HG03159 (cell line): Measurements from ENCODE around the gene PRKG1.
"Not testable (repeated sequence)": the region's sequence is repeated elsewhere in the genome, so short reads cannot be mapped to it uniquely, and the experiment has no call there.

Experiments used
- ATAC-seq: cut with Tn5 transposase; IDR thresholded peaks from one replicate; pipeline ENCODE4 v1.9.1; 2021; ENCODE audit warnings: mild to moderate bottlenecking, moderate library complexity; ENCODE audit not compliant: unreplicated experiment

PRKG1 gene

GRCh38 chr10:51257511-51258248 lies 183.4 kb downstream of the PRKG1 start:
- no peak for ATAC-seq

DNA sequence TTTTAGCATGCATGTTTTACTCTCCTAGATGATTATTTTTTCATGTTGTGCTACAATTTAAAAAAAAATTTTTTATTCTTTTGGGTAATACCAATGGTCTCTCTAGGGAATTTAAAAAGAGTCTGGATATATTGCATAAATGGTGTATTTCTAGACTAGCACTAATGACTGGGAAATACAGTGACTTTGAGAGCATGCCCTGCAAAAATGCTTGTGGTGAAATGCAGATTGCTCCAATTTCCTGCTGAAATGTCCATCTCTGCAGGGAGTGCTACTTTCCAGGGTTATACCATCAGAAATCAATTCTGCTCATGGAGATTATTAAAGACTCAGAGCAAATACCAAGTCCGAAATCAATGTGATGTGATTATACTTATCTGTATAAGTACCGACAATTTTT lies 186.1 kb downstream of the PRKG1 start:
- no peak for ATAC-seq

DNA sequence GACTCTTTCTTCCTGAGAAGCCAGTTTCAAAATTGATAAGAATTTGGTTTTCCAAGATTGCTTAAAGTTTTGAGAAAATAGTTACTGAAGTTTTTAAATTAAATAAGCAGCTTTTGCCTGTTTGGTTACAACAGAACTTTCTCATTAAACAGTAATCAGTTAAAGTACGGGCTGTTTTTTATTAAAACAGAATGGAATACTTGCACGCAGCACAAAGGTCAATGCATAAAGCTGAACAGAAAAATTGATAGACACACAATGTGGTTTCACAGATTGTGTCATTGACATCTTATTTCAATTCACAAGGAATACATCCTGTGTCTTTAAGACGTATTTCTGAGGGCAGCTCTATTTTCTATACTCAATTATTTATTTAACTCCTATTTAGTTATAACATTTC lies 192.2 kb downstream of the PRKG1 start:
- ATAC-seq, result no peak

- not testable (repeated sequence) for ATAC-seq
Observed at GRCh38 chr10:51267980-51268570, 193.8 kb downstream of the PRKG1 start.

DNA sequence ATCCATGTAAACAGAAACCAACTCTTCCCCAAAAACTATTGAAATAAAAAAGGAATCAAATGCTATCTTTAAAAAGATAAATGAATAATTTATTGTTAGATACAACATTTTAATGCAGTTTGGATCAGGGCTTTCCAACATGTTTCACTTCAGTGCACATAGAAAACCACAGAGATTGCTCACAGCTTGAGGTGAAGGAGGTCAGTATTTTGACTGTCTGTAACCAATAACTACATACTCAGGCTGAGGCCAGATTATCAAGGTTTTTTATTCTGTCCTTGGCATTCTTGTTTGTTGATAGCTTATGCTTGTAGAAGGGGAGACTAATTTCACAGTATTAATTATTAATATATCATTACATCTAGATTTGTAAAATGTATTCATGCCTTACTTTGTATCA lies 195.5 kb downstream of the PRKG1 start:
- ATAC-seq, result no peak

GRCh38 chr10:51270936-51271530 lies 196.7 kb downstream of the PRKG1 start:
- no peak for ATAC-seq

GRCh38 chr10:51272099-51272498 lies 197.8 kb downstream of the PRKG1 start:
- ATAC-seq, result not testable (repeated sequence)

GRCh38 chr10:51272555-51272954 lies 198.3 kb downstream of the PRKG1 start:
- no peak for ATAC-seq

DNA sequence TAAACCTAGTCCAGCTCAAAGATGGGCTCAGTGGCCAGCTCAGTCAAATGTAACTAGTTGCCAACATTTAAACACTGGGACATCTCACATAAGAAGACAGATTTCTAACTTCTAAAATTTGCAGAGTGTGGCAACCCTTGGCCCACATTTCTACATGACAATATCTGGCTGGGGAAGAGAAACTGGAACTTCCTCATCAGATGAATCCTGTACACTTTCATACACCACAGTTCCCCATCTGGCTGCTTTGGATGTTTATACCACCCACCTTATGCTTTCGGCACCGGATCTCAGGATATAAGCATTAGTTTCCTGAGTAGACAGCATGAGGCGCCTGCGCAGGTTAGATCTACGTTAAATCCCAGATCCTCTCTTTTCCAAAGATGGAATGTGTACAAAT lies 199.3 kb downstream of the PRKG1 start:
- no peak for ATAC-seq

DNA sequence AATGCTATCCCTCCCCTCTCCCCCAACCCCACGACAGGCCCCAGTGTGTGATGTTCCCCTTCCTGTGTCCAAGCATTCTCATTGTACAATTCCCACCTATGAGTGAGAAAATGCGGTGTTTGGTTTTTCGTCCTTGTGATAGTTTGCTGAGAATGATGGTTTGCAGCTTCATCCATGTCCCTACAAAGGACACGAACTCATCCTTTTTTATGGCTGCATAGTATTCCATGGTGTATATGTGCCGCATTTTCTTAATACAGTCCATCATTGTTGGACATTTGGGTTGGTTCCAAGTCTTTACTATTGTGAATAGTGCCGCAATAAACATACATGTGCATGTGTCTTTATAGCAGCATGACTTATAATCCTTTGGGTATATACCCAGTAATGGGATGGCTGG lies 201.8 kb downstream of the PRKG1 start:
- ATAC-seq, result not testable (repeated sequence)

GRCh38 chr10:51281387-51281786 lies 207.1 kb downstream of the PRKG1 start:
- not testable (repeated sequence) for ATAC-seq

DNA sequence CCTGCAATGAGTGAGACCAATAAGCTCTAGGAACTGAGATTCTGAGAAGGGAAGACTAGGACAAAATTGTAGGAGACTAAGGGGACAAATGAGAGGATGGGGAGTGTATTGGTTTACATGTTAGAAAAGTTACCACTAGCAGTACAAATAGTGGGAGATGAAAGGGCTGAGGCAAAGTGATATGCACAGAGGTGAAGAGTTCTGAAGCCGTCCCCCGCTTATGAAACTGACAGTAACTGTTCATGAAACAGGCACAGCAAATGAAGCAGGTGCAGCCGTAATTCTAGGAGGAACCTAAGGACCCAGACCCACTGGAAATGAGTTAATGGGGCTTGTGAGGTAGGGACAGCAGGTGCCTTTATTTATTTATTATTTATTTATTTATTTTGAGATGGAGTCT lies 211.3 kb downstream of the PRKG1 start:
- ATAC-seq, result no peak

GRCh38 chr10:51288511-51288910 lies 214.2 kb downstream of the PRKG1 start:
- ATAC-seq, result no peak

GRCh38 chr10:51289519-51289918 lies 215.2 kb downstream of the PRKG1 start:
- ATAC-seq, result no peak

- ATAC-seq, result no peak
Observed at GRCh38 chr10:51291961-51292360, 217.7 kb downstream of the PRKG1 start.

DNA sequence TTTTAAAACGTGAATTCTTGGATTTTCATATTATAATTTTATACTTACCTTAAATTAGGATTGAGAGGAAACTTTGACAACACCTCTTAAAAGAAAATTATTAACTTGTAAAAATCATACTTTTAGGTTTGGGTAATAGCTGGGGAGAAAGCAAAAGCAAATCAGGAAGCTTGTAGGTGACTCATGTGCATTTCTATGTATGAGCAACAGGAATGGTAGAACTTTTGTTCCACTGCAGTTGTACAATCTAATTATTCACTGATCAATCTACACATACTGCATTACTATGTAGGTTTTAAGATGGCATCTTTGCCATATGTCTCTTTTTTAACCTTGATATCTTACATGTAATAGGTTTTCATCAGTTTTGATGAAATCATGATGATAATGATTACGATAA lies 223.2 kb downstream of the PRKG1 start:
- ATAC-seq, result no peak

- no peak for ATAC-seq
Observed at GRCh38 chr10:51300617-51301304, 226.5 kb downstream of the PRKG1 start.

DNA sequence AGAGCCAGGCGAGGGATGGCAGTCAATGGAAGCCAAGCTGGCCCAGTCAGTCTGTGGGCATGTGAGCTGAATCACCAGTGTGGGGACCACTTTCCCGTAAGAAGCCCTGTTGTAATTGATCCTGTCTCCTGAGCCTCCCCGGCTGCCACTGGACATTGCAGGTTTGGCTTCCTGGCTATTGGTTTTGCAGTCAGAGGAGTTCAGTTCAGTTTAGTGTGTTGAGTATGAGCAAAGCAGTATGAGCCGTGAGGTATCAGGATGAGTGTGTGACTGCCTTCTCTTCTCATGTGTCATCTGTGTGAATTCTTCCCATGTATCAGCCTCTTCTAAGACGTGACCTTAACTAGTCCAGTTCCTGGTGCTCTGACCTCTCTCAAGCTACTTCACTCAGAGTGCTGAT lies 227.4 kb downstream of the PRKG1 start:
- no peak for ATAC-seq

DNA sequence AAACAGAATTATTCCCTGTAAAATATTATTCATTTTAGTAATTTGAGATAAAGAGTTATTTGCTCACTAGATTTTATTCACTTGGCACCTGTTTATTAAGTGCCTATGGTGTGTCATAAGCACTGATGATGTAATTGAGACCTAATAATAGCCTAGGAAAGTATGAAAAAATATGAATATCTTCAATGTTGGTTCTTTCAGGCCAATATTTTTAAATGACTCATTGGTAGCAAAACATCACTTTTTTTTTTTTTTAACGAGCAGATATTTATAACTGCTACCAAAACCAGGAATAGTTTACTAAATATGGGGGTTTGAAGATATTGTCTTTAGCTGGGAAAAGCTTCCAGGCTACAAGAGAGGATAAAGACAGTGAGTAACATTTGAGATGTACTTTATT lies 228.0 kb downstream of the PRKG1 start:
- no peak for ATAC-seq

- ATAC-seq, result no peak
Observed at GRCh38 chr10:51308116-51308515, 233.8 kb downstream of the PRKG1 start.

DNA sequence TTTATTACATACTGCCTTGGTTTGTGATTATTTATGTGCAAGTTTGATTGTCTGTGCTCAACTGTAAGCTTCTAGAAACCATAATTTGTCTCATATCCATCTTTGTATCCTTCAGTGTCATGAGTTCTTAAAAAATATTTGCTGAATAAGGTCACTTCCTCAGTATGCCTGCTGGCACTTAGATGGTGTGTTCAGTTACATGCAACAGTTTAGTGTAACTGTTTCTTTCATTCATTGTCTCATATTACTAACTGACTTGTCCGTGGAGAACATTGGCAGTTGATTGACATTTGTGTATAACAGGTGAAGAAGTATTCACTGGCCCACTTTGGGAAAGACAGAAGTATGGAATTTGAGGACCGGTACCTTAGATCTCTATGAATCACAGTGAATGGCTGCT lies 236.9 kb downstream of the PRKG1 start:
- no peak for ATAC-seq

- no peak for ATAC-seq
Observed at GRCh38 chr10:51312817-51313216, 238.5 kb downstream of the PRKG1 start.
